Brain microvascular endothelial cell (primary cell): Measurements from ENCODE around the gene SCARB1.
"Not testable (repeated sequence)": the region's sequence is repeated elsewhere in the genome, so short reads cannot be mapped to it uniquely, and the experiment has no call there.

ENCODE experiments used
- DNase-seq: peaks from one replicate; pipeline ENCODE4 v3.0.0-alpha.2; 2020
- H3K27ac ChIP-seq: fragments of 250-450 bp; sonication (Bioruptor Pico); 2 replicates; pipeline ENCODE4 v1.5.1; 2020; ENCODE audit warnings: mild to moderate bottlenecking, moderate library complexity
- H3K27me3 ChIP-seq: fragments of 250-450 bp; sonication (Bioruptor Pico); replicated peaks from 2 replicates; pipeline ENCODE4 v1.5.1; 2020; ENCODE audit warnings: mild to moderate bottlenecking
- H3K36me3 ChIP-seq: fragments of 250-450 bp; sonication (Bioruptor Pico); replicated peaks from 2 replicates; pipeline ENCODE4 v1.5.1; 2020; ENCODE audit warnings: mild to moderate bottlenecking
- H3K4me3 ChIP-seq: 2 replicates; pipeline ENCODE4 v1.5.1; 2011; ENCODE audit warnings: low read depth, mild to moderate bottlenecking, control low read depth, low read length, moderate library complexity
- in situ Hi-C: cut with HindIII; loops from 2 replicates; pipeline ENCODE4 v1.10.0; 2017; ENCODE audit warnings: low sequenced_read_pairs, low pct_ligation_motif_present
- TF ChIP-seq, protein P1 (sequence below): IDR thresholded peaks from 2 replicates; pipeline ENCODE4 v1.5.1; 2011; ENCODE audit warnings: low read depth, mild to moderate bottlenecking, moderate library complexity, low read length, control low read depth, inconsistent platforms; ENCODE audit errors: missing control alignments

The SCARB1 gene, protein sequence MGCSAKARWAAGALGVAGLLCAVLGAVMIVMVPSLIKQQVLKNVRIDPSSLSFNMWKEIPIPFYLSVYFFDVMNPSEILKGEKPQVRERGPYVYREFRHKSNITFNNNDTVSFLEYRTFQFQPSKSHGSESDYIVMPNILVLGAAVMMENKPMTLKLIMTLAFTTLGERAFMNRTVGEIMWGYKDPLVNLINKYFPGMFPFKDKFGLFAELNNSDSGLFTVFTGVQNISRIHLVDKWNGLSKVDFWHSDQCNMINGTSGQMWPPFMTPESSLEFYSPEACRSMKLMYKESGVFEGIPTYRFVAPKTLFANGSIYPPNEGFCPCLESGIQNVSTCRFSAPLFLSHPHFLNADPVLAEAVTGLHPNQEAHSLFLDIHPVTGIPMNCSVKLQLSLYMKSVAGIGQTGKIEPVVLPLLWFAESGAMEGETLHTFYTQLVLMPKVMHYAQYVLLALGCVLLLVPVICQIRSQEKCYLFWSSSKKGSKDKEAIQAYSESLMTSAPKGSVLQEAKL

DNA sequence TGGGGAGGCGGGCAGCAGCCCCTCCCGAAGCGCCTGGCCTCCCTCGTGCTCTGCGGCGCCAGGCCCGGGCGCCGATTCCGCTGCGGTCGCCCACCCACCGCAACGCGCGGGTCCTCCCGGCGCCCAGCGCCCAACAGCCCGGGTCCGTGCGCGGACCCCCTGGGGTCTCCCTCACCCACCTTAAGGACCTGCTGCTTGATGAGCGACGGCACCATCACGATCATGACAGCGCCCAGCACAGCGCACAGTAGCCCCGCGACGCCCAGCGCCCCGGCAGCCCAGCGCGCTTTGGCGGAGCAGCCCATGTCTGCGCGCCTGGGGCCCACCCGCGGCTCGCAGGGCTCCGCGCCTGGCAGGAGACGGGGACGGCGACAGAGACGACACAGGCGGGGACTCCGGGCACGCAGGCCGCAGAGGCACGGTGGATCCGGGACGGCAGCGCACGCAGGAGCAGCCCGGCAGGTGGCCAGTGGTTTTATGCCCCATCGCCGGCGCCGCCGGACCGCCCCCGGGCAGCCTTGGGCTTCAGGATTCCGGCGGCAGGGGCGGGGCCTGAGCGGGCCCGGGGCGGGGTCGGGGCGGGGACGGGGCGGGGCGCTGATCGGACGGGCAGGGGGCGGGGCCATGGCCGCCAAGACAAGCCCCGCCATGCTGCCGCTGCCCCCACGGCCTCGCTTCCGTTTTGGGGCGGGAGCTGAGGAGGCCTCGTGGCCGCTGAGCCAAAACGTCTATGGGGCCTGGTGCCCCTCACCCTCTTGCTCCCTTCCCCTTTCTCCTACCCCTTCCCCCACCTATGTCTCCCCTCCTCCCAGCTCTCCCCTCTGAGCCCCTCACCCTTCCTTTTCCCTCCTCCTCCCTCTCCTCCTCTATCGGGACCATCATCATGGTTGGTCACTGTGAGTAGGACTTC, at the start of gene SCARB1:
Gene SCARB1, minus strand, starts transcription at position 449 of the 910 bp plus-strand sequence. Its CDS starts 144 bp downstream, at position 305.
- TF ChIP-seq, protein P1, sequence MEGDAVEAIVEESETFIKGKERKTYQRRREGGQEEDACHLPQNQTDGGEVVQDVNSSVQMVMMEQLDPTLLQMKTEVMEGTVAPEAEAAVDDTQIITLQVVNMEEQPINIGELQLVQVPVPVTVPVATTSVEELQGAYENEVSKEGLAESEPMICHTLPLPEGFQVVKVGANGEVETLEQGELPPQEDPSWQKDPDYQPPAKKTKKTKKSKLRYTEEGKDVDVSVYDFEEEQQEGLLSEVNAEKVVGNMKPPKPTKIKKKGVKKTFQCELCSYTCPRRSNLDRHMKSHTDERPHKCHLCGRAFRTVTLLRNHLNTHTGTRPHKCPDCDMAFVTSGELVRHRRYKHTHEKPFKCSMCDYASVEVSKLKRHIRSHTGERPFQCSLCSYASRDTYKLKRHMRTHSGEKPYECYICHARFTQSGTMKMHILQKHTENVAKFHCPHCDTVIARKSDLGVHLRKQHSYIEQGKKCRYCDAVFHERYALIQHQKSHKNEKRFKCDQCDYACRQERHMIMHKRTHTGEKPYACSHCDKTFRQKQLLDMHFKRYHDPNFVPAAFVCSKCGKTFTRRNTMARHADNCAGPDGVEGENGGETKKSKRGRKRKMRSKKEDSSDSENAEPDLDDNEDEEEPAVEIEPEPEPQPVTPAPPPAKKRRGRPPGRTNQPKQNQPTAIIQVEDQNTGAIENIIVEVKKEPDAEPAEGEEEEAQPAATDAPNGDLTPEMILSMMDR, result no peak
- H3K36me3 ChIP-seq, result peaks cover 2% of the 10 kb centered on the region
- H3K4me3 ChIP-seq, result peak within 1 kb of the TSS; percentile 73
- peak; percentile 67 for DNase-seq
- in situ Hi-C loops, result no loop called here
- H3K27ac ChIP-seq, result peak within 1 kb of the TSS; percentile 56
- H3K27me3 ChIP-seq, result no peaks in the 10 kb centered on the region

DNA sequence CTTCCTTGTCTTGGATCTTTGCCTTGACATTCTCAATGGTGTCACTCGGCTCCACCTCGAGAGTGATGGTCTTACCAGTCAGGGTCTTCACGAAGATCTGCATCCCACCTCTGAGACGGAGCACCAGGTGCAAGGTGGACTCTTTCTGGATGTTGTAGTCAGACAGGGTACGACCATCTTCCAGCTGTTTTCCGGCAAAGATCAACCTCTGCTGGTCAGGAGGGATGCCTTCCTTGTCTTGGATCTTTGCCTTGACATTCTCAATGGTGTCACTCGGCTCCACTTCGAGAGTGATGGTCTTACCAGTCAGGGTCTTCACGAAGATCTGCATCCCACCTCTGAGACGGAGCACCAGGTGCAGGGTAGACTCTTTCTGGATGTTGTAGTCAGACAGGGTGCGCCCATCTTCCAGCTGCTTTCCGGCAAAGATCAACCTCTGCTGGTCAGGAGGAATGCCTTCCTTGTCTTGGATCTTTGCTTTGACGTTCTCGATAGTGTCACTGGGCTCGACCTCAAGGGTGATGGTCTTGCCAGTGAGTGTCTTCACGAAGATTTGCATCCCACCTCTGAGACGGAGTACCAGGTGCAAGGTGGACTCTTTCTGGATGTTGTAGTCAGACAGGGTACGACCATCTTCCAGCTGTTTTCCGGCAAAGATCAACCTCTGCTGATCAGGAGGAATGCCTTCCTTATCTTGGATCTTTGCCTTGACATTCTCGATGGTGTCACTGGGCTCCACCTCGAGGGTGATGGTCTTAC, 49.0 kb upstream of the SCARB1 start:
- DNase-seq, H3K27ac ChIP-seq, in situ Hi-C loops, H3K27me3 ChIP-seq: not testable (repeated sequence)
- Histone ChIP-seq H3K4me3 (peak overlapping the region; percentile 100), H3K36me3 (peaks cover 27% of the 10 kb centered on the region)

DNA sequence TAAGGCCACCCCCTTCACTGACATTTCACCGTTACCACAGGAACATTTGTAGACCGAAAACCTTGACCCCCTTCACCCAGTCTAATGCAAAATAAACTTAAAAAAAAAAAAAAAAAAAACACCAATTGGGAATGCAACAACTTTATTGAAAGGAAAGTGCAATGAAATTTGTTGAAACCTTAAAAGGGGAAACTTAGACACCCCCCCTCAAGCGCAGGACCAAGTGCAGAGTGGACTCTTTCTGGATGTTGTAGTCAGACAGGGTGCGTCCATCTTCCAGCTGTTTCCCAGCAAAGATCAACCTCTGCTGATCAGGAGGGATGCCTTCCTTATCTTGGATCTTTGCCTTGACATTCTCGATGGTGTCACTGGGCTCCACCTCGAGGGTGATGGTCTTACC, 47.9 kb upstream of the SCARB1 start:
- H3K27ac ChIP-seq, in situ Hi-C loops, DNase-seq, H3K27me3 ChIP-seq: not testable (repeated sequence)
- Histone ChIP-seq H3K4me3 (peak overlapping the region; percentile 43), H3K36me3 (peaks cover 27% of the 10 kb centered on the region)

DNA sequence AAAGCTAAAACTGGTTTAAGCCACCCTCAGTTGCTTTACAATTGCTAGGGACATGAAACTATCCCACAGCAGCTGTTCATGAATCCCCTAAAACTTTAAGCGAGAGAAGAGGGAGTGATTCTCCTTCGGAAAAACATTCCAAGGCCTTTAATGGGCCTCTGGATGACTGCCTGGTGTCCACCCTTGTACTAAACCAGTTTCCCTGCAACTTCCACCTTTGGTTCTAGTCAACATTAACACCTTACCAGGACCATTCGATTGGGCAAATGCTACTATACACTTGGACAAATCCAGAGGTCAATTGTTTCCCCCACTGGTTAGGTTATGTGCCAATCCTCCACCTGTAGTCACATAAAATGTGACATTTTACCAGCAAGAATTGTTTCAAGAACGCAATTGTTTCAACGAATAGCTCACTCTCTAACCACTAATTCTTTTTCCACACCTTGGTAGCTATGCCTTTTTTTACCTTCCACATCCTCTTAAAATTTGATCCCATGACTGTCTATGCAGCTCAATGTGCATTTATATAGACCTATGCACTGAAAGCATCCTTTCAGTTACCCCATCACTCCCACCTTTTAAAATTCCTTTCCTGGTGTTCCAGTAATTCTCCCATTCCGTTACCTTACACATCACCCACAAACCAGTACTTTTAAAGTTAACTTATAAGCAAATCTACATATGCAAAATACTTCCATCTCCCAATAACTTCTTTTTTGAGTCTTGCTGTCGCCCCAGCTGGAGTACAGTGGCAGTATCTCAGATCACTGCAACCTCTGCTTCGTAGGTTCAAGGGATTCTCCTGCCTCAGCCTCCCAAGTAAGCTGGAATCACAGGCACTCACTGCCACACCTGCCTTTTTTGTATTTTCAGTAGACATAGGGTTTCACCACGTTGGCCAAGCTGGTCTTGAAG, 47.2 kb upstream of the SCARB1 start:
- in situ Hi-C loops, result no loop called here
- H3K4me3 ChIP-seq, result peak overlapping the region; percentile 43
- DNase-seq, result no peak

DNA sequence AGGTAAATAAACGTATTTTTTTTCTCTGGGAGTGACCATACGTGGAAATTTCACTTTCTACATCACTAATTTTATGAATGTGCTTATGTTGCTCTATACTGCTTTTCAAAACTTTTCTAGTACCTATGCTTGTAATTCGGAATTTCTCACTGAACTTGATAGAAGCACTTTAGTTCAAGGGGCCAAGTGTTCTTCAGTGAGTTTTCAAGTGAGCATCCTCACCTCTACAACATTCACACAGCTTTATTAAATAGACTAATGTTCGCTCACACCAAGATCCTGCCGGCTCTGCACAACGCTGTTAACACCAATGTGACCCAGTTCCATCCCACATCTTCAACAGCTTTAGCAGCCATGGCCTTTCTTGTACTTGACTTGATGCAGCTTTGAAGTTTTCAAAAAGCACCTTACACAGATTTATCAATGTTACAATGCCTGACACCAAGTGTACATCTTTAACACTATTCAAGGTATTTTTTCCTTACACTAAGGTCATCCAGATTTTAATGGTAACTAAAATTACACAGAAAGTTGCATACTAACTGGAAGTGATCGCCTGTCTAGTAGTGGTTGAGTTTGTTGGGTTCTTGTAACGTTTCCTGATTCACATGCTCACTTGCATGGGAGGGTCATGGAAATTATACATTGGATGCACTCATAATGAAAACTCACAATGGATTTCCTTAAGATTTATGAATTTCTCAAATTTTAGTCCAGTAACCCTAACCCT, 46.3 kb upstream of the SCARB1 start:
- Histone ChIP-seq H3K4me3 (no peak overlapping the region), H3K27ac (no peak overlapping the region)

More for the DNA sequence above, 47.2 kb upstream of the SCARB1 start:
- Histone ChIP-seq H3K27me3 (no peaks in the 10 kb centered on the region), H3K36me3 (peaks cover 27% of the 10 kb centered on the region), H3K27ac (no peak overlapping the region)
- TF ChIP-seq, protein P1, result no peak

More for the DNA sequence above, 46.3 kb upstream of the SCARB1 start:
- TF ChIP-seq, protein P1, result no peak
- in situ Hi-C loops, result no loop called here
- DNase-seq, result no peak
- peaks cover 27% of the 10 kb centered on the region for H3K36me3 ChIP-seq
- no peaks in the 10 kb centered on the region for H3K27me3 ChIP-seq
